Brain microvascular endothelial cell (primary cell): ENCODE measurements around the gene BATF3.
A peak's percentile ranks its signal among the peaks of the same experiment; 100 is the strongest.

ENCODE experiments used
- DNase-seq: peaks from one replicate; pipeline ENCODE4 v3.0.0-alpha.2; 2020
- H3K27ac ChIP-seq: fragments of 250-450 bp; sonication (Bioruptor Pico); 2 replicates; pipeline ENCODE4 v1.5.1; 2020; ENCODE audit warnings: mild to moderate bottlenecking, moderate library complexity
- H3K27me3 ChIP-seq: fragments of 250-450 bp; sonication (Bioruptor Pico); replicated peaks from 2 replicates; pipeline ENCODE4 v1.5.1; 2020; ENCODE audit warnings: mild to moderate bottlenecking
- H3K36me3 ChIP-seq: fragments of 250-450 bp; sonication (Bioruptor Pico); replicated peaks from 2 replicates; pipeline ENCODE4 v1.5.1; 2020; ENCODE audit warnings: mild to moderate bottlenecking
- H3K4me3 ChIP-seq: 2 replicates; pipeline ENCODE4 v1.5.1; 2011; ENCODE audit warnings: low read depth, mild to moderate bottlenecking, control low read depth, low read length, moderate library complexity
- CTCF ChIP-seq: IDR thresholded peaks from 2 replicates; pipeline ENCODE4 v1.5.1; 2011; ENCODE audit warnings: low read depth, mild to moderate bottlenecking, moderate library complexity, low read length, control low read depth, inconsistent platforms; ENCODE audit errors: missing control alignments
- in situ Hi-C: cut with HindIII; loops from 2 replicates; pipeline ENCODE4 v1.10.0; 2017; ENCODE audit warnings: low sequenced_read_pairs, low pct_ligation_motif_present

Gene BATF3

GRCh38 chr1:212699625-212700222 is at the start of gene BATF3:
BATF3 (minus strand) TSS chr1:212699840; CDS start chr1:212699762, 78 bp downstream.
- H3K27ac ChIP-seq = no peak within 1 kb of the TSS
- no peaks in the 10 kb centered on the region for H3K36me3 ChIP-seq
- DNase-seq = no peak
- no peaks in the 10 kb centered on the region for H3K27me3 ChIP-seq
- in situ Hi-C loops = no loop called here
- H3K4me3 ChIP-seq = peak within 1 kb of the TSS; percentile 55
- TF ChIP-seq CTCF = no peak

GRCh38 chr1:212746546-212746945 is 46.9 kb upstream of the BATF3 start:
- in situ Hi-C loops = no loop called here
- no peak for DNase-seq
- no peak for TF ChIP-seq CTCF

GRCh38 chr1:212745303-212745702 is 45.7 kb upstream of the BATF3 start:
- Histone ChIP-seq H3K27me3 (no peaks in the 10 kb centered on the region), H3K27ac (no peak overlapping the region), H3K36me3 (no peaks in the 10 kb centered on the region), H3K4me3 (no peak overlapping the region)
- in situ Hi-C loops = no loop called here
- no peak for TF ChIP-seq CTCF
- DNase-seq = no peak

More at GRCh38 chr1:212746546-212746945, 46.9 kb upstream of the BATF3 start:
- H3K27me3 ChIP-seq = no peaks in the 10 kb centered on the region
- no peaks in the 10 kb centered on the region for H3K36me3 ChIP-seq
- H3K27ac ChIP-seq = no peak overlapping the region
- no peak overlapping the region for H3K4me3 ChIP-seq

GRCh38 chr1:212743901-212744475 is 44.3 kb upstream of the BATF3 start:
- no peaks in the 10 kb centered on the region for H3K27me3 ChIP-seq
- no peaks in the 10 kb centered on the region for H3K36me3 ChIP-seq
- in situ Hi-C loops = no loop called here
- no peak for DNase-seq
- no peak for TF ChIP-seq CTCF
- H3K27ac ChIP-seq = no peak overlapping the region
- H3K4me3 ChIP-seq = no peak overlapping the region

- no peak for TF ChIP-seq CTCF
- H3K27me3 ChIP-seq = no peaks in the 10 kb centered on the region
- H3K4me3 ChIP-seq = no peak overlapping the region
- H3K36me3 ChIP-seq = no peaks in the 10 kb centered on the region
- in situ Hi-C loops = no loop called here
- no peak overlapping the region for H3K27ac ChIP-seq
- DNase-seq = peak; percentile 28
These were observed 38.7 kb upstream of the BATF3 start for GRCh38 chr1:212738330-212738729.

- DNase-seq = no peak
- H3K27me3 ChIP-seq = no peaks in the 10 kb centered on the region
- H3K4me3 ChIP-seq = no peak overlapping the region
- in situ Hi-C loops = no loop called here
- H3K27ac ChIP-seq = no peak overlapping the region
- no peaks in the 10 kb centered on the region for H3K36me3 ChIP-seq
- no peak for TF ChIP-seq CTCF
These were observed 37.9 kb upstream of the BATF3 start for GRCh38 chr1:212737559-212737958.
